ENCODE measurements around the gene LKAAEAR1. TPM values are rescaled to one million over a fixed set of nuclear protein-coding genes. Genes with fewer than 3 reads are reported as not detected.

LKAAEAR1 gene
- total and polyA plus RNA-seq, 2 of the 4 experiments (the other 2 are of a cell fraction), result 0.21 TPM; not detected in 1

GRCh38 chr20:64065974-64066343, 18.2 kb downstream of the LKAAEAR1 start:
- Histone ChIP-seq H2BK20ac (ENCODE audit: low read depth, low read length) (peak overlapping the region; percentile 26; the same call in 1 of the 2 replicates), H2BK15ac (ENCODE audit: low read depth, low read length) (0 out of 3 replicates have a peak overlapping the region, but pooled peaks have one; percentile 40), H3K4me2 (ENCODE audit: low read depth, low read length) (no peak overlapping the region; the same call in 1 of the 2 replicates), H4K91ac (ENCODE audit: insufficient read depth, low read depth, low read length) (no peak overlapping the region), H2AK9ac (replicated peaks; ENCODE audit: low read depth, low read length, poor library complexity) (peak overlapping the region; percentile 81), H3K4me1 (ENCODE audit: control insufficient read depth, insufficient read depth, low read length) (peaks cover 27% of the 10 kb centered on the region), H3K14ac (replicated peaks; ENCODE audit: low read depth, low read length) (peak overlapping the region; percentile 37; the same call in 1 of the 2 replicates), H2BK120ac (ENCODE audit: low read depth, low read length) (peak overlapping the region; percentile 52), H3K9me3 (ENCODE audit: control insufficient read depth, insufficient read depth, low read length) (no peaks in the 10 kb centered on the region), H3K36me3 (ENCODE audit: control insufficient read depth, insufficient read depth, low read length) (peaks cover 4% of the 10 kb centered on the region; the same call in 1 of the 2 replicates), H3K4ac (ENCODE audit: low read depth, low read length) (peak overlapping the region; percentile 23; the same call in 1 of the 2 replicates), H3K9ac (ENCODE audit: low read depth, low read length) (no peak overlapping the region), H2AK5ac (ENCODE audit: low read depth, low read length) (peak overlapping the region; percentile 78), H3K56ac (ENCODE audit: extremely low read depth, insufficient read depth, low read length) (no peak overlapping the region), H3K27me3 (ENCODE audit: control insufficient read depth, insufficient read depth, low read length) (no peaks in the 10 kb centered on the region), H3K18ac (ENCODE audit: low read depth, low read length) (no peak overlapping the region), H4K5ac (ENCODE audit: low read depth, low read length) (no peak overlapping the region), H4K20me1 (ENCODE audit: insufficient read depth, low read length) (peaks cover 15% of the 10 kb centered on the region), H3K79me1 (ENCODE audit: low read depth in 1 of 2, low read length in 2 of 2) (peaks cover 10 to 38% of the 10 kb centered on the region in 2 experiments; a peak in 3 of 4 replicates), H3K23ac (ENCODE audit: low read depth, low read length) (no peak overlapping the region), H4K8ac (ENCODE audit: low read depth in 2 of 2, low read length in 2 of 2) (peak overlapping the region in 1 of 2 experiments; percentile 37; a peak in 1 of 4 replicates), H3K4me3 (ENCODE audit: insufficient read depth, low read depth, low read length) (no peak overlapping the region), H3K27ac (ENCODE audit: insufficient read depth, low read length) (no peak overlapping the region; the same call in 1 of the 2 replicates), H3K9me1 (ENCODE audit: insufficient read depth, low read length) (peaks cover 19% of the 10 kb centered on the region), H2BK5ac (ENCODE audit: low read depth, low read length, poor library complexity, severe bottlenecking) (no peak overlapping the region), H2AFZ (replicated peaks; ENCODE audit: low read length, poor library complexity) (peak overlapping the region; percentile 65)
- ChIA-PET CTCF (no interaction called here), POLR2A (ENCODE audit: unreplicated experiment) (no interaction called here)
- TF ChIP-seq BHLHE40 (IDR thresholded peaks at IDR 0.05; ENCODE audit: low read depth, low read length) (no peak), NFE2L2 (IDR thresholded peaks at IDR 0.05; ENCODE audit: low read depth, low read length) (no peak), RFX5 (IDR thresholded peaks at IDR 0.05; ENCODE audit: low read depth, low read length) (no peak), POLR2A (IDR thresholded peaks at IDR 0.05; ENCODE audit: low read depth, low read length) (no peak), RCOR1 (IDR thresholded peaks at IDR 0.05; ENCODE audit: insufficient replicate concordance, low read length) (no peak), CEBPB (IDR thresholded peaks at IDR 0.05; ENCODE audit: low read depth, low read length) (no peak), MAFK (IDR thresholded peaks at IDR 0.05; ENCODE audit: low read depth, low read length) (no peak), MAZ (IDR thresholded peaks at IDR 0.05; ENCODE audit: borderline replicate concordance, low read depth, low read length) (peak; percentile 26; the same call in 1 of the 2 replicates), RAD21 (IDR thresholded peaks at IDR 0.05; ENCODE audit: low read length) (no peak)
- intact Hi-C loops (cut with micrococcal nuclease) (no loop called here), dilution Hi-C loops (cut with HindIII; ENCODE audit: low sequenced_read_pairs, unreplicated experiment) (no loop called here), in situ Hi-C loops (cut with MboI; ENCODE audit: low sequenced_read_pairs) (no loop called here)
- 90% methylated on average over 2 of the region's 5 CpGs; no CpG with 5 or more reads in 1 of the 2 experiments for WGBS, 2 experiments (ENCODE audit: extremely low coverage in 2 of 2, insufficient read length in 1 of 2)
- no TSS peak for BruUV-seq (replicated peaks)
- peak; percentile 78 for DNase-seq
- no peak for ATAC-seq (ENCODE audit: low read depth)
